Occipital lobe (tissue), 2 donors: ENCODE results near the gene ANKS1A. TPM values are rescaled to one million over a fixed set of nuclear protein-coding genes. Genes with fewer than 3 reads are reported as not detected.
"Not testable (repeated sequence)": the region's sequence is repeated elsewhere in the genome, so short reads cannot be mapped to it uniquely, and the experiment has no call there.

Experiments used
- DNase-seq: peaks from one replicate; lab custom pipeline; 2025; lab: John Stamatoyannopoulos, UW
- total RNA-seq: library from RNA; depleted of rRNA; stranded (reverse); fragments of >200 nt; gene quantifications from one replicate; pipeline ENCODE4 v1.2.3, GENCODE V29; 2014

Gene ANKS1A
- total RNA-seq, 1 donor from 2014 or later, result 11.4 TPM

DNA sequence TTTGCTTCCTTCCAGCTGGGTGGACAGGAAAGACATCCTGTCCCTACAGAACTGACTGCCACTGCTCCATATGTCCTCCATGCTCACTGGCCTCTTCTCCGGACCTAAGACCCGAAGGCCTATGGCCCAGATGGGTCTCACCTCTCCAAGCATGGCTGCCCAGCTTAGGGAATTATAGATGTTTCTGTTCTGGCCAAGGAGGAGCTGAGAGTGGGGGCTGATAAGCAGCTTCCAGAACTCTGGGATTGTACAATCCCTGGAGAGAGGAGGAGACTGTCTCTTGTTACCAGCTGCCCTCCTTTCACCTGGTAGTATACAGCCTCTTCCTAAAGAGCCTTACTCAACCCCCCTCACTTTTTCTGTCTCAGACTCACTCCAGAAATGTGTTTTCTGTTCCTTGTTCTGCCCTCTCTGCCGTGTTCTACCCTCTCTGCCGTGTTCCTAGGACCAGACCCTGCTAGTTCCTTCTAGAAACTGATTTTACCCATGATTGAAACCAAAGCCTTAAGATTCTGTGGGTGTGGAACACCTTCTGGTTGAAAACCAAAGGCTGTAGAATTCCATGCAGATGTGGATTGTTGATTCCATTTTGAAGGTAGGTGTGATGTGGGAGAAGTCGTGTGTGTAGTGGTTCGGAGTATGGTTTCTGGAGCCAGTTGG, 28.7 kb downstream of the ANKS1A start:
- DNase-seq, result no peak

DNA sequence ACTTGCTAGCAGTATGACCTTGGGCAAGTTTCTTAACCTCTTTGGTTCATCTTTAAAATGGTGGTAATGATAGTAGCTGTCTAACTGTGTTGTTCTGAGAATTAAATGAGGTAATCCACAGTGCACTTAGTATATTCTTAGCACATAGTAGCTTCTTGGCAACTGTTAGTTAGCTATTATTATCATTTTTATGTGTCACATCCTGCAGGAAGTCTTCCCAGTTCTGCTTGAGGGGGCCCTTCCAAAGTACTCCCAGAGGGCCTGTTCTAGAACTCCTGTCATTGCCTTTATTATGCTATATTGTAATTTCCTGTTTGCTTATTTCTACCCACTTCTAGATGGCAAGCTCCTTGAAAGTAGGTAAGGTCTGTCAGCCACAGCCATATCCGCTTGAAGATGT, 30.6 kb downstream of the ANKS1A start:
- no peak for DNase-seq

DNA sequence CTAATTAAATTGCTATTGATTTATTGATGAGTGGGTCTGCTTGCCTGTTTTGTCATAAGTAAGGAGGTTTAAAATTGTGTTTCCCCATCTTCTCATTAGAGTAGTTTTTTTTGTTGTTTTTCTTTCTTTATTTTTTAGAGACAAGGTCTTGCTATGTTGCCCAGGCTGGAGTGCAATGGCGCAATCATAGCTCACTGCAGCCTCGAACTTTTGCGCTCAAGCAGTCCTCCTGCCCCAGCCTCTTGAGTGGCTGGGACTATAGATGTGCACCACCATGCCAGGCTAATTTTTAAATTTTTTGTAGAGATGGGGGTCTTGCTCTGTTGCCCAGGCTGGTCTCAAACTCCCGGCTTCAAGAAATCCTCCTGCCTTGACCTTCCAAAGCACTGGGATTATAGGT, 31.0 kb downstream of the ANKS1A start:
- no peak for DNase-seq

DNA sequence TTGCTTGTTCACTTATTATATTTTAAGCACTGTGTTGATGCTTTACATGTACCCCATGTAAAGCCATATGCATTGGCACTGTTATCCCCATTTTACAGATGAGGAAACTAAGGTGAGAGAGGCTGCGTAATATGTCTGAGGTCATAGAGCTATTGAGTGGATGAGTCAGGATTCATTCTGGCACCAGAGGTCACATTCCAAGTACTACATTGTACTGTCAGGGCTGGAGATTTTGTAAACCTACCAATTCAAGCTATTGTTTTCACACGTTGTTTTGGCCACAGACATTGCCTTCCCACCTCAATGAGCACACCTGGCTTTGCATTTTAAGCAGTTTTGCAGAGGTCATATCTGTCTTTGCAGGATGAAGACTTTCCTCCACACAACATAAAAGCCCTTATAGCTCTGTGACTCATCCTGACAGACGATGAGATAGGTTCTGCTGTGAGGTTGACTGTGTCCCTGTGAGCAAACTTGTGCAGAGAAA, 33.2 kb downstream of the ANKS1A start:
- no peak for DNase-seq

DNA sequence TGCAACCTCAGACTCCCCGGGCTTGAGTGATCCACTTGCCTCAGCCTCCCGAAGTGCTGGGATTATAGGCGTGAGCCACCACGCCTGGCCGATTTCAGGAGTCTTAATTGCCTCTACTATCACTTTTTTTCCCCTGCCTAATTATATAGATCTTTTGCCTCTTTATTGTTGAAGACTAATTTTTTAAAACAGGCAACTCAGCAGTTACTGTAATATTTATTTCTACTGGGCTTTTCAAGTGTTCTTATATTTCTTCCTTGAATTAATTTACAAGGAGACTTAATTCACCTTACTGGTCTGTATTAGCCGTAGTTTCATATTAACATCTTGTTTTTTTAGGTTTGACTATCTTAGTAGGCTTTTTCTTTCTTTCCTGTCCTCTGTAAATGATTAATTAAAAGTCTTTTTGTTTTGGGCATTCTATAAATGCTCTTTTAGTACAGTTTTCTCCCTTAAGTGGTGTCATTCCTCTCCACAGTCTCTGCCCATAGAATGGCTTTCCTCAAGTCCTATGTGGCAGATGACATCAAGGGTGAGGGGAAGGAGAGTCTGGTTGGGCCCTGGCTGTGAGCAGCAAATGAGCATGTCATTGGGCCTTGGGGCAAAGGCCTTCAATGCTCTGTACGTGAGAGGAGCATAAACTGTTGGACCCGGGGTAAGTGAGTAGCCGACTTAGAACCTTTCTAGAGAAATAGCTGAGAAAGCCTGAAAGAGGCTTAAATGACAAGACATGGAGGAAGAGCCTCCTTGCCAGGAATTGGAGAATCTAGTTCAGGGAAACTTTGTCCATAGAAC, 36.0 kb downstream of the ANKS1A start:
- no peak for DNase-seq

DNA sequence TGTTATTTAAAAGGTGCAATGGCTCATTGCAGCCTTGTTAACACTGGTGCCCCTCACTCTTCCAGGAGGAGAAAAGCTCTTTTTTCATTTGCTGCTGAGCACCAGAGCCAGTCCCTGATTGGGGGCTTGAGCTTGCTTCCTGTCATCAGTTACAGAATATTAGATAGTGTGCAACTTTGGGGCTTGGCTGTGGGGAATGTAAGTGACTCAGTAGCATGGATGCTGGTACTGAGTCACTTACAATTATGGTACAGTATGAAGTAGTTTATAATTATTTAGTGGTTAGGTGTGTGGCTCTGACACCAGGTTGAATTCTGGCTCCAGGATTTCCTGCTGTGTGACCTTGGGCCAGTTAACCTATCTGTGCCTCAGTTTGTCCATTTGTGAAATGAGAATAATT, 37.6 kb downstream of the ANKS1A start:
- DNase-seq, result no peak

DNA sequence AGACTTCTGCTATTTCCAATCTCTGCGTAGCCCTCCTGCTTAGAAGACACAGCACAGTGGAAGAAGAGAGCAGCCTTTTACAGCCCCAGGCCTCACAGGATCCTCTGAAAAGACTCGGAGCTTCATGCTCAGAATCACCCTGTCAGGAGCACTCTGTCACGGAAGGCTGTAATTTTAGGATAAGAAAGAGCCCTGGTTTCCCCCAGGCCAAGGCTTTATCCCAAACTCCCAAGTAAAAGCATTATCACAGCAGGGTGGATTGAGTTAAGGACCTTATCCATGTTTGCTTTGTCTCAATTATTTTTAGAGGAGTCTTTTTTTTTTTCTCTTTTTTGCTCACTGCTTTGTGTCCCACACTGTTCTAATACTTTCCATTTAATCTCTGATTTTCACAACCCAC, 39.2 kb downstream of the ANKS1A start:
- DNase-seq, result no peak

DNA sequence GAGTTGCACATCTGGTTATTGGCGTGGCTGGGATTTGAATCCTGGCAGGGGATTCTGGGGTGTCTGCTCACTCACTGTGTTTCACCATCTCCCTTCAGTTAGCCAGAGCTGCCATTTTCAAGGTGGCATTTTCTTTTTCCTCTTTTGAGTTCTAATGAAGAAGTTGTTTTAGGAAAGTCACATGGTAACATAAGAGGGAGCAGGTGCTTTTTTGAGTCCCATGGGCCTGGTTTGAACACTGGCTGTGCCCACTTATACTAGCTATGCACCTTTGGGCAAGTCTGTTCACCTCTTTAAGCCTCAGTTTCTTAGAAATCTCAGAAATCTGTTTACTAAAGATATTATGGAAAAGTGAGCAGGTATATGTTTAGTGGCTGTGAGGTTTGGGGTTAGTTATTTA, 39.6 kb downstream of the ANKS1A start:
- no peak for DNase-seq

DNA sequence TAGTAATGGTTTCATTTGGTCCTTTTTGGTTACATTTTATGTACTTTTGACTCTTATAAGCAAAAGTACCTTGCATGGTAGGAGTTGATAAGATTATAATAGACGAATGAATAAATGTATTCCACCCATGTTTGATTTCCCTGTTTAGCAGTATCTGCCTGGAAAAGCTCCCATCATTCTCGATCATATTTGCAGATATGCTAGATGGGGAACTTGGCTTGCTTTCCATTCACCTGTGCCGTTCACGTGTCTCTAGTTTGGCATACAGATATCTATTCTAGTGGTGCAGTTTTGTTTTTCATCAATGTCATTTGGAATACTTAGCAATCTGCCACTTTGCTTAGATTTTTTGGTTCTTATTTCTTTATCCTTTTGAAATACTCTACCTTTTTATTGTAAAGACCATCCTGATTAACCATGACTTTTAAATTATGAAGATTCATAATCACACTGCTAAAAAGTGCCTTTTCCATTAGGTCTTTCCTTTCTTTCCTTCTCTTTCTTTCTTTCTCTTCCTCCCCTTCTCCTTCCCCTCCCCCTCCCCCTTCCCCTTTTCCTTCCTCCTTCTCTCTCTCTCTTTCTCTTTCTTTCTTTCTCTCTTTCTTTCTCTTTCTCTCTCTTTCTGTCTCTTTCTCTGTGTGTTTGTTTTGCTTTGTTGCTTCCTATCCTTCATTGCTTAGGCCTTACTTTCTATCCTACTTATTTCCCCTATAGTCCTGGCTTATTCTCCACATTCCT, 40.4 kb downstream of the ANKS1A start:
- DNase-seq, result no peak

DNA sequence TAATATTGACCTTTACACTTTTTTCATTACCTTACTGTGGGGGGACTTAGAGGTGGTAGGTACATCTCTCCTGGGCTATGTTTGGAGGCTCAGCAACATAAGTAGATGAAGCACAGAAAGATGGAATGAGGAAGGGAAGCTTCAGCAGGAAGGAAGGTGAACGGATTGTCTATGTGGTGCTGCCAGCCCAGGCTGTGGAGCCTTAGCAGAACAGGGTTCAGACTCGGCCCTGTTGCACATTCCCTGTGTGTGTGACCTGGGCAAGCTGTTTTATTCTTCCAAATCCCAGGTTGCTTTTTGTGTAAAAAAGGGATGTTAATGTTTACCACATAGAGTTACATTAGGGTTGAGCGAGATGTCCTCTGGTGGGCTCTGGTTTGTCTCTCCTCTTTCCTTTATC, 41.2 kb downstream of the ANKS1A start:
- DNase-seq, result no peak

DNA sequence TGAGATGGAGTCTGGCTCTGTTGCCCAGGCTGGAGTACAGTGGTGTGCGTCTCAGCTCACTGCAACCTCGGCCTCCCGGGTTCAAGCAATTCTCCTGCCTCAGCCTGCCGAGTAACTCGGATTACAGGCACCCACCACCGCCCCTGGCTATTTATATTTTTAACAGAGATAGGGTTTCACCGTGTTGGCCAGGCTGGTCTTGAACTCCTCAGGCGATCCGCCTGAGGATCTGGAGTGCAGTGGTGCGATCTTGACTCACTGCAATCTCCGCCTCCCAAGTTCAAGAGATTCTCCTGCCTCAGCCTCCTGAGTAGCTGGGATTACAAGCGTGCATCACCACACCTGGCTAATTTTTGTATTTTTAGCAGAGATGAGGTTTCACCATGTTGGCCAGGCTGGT, 43.1 kb downstream of the ANKS1A start:
- not testable (repeated sequence) for DNase-seq

DNA sequence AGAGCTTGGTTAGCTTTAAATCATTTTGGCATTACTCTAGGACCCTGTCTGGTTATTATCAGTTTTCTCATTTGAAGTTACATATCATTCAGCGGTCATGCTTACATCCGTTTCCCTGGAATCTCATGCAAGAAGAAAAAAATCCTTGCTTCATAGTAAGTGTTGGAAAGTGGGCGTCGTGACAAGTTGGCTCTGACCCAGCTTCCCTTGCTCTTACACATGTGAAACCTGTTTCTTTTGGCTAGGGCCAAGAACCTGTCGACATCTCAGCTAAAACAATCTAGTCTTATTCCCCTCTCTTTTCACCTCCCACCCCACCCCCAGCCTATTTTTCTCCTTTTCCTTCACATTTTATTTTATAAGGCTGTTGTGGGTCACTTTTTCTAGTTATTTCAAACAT, 45.5 kb downstream of the ANKS1A start:
- no peak for DNase-seq

DNA sequence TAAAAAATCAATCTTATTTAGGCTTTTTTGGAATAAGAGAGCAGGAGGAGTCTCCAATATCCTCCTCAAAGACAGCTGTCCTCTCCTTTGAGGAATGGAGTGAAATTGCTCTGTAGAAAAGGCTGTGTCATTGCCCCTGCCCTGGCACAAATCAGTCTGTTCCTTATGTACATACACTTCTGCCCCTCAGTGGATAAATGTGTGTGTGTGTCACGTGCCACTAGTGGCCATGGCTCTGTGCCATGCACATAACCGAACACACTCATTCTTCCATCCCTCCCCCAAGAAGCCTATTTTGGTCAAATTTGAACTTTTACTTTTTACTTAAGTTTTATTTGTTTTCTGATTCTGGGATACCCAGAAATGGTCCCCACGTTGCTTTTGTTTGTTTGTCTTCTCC, 49.2 kb downstream of the ANKS1A start:
- no peak for DNase-seq

DNA sequence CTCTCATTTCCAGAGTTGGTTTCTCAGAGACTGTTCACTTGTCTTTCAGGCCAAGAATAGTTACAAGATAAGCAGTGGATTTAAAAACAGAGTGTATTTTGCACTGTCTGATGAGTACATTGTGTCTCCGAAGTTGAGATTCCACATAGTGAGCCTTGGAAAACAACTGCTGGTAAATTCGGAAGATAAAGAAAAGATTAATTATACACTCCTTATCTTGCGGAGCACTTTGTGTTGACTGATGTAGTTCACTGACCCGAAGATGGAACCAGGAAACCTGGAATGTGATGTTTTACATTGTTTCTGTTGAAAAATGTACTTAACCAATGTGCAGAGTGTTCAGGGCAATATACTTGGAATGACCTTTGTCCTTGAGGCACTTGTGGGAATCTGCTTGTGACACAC, 51.0 kb downstream of the ANKS1A start:
- DNase-seq, result no peak

DNA sequence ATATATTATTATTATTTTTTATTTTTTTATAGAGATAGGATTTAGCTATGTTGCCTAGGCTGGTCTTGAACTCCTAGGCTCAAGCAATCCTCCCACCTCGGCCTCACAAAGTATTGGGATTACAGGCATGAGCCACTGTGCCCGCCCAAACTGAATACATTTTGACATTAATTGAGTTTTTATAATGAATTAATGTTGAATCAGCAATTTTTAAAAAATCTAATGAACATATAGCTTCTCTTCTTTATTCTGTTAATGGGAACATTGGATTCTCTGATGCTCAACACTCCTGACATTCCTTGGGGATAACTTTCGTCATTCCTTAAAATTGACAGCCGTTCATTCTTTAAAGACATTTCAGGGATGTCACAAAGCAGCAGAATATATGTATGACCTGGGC, 52.4 kb downstream of the ANKS1A start:
- DNase-seq, result no peak

DNA sequence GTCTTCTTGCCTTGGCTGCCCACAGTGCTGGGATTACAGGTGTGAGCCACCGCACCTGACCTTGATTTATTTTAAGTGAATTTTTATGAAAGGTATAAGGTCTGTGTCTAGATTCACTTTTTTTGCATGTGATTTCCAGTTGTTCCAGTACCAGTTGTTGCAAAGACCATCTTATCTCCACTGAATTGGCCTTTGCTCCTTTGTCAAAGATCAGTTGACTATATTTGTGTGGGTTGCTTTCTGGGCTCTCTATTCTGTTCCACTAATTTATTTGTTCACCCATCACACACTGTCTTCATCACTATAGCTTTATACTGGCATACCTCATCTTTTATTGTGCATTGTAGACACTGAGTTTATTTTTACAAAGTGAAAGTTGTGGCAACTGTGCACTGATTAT, 56.3 kb downstream of the ANKS1A start:
- no peak for DNase-seq

DNA sequence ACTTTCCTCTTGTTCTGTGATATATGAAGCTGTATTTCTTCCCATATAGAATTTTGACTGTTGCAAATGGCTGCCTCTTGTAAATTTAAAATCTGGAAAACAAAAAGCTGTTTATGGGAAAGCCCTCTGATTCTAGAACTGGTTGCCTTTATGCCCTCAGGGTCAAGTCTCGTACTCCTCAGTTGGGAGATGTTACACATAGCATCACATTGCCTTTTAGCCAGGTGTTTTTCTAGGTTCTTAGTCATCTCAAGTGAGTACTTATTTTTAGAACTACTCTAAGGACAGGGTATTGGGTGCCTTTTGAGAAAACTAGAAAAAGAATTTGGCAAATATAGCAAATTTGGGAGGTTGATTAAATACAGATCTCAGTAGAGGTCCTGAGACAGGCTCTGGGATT, 58.5 kb downstream of the ANKS1A start:
- DNase-seq, result no peak

DNA sequence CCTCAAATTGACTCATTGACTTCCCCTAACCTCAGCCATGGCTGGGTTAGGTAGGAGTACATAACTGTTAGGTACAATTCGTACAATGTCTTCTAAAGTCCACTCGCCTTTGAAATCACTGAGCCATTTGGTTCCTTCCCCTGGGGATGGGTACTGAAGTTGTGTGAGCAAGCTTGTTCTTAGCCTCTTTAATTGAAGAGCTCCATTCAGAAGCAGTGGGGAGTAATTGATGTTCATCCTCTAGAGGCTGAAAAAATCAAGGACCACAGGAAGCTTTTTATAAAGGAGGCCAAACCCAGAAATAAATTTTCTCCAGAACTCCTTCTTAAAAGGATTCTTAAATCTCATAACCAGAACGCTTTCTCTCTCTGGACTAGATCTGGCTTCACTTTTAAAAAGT, 60.6 kb downstream of the ANKS1A start:
- no peak for DNase-seq

DNA sequence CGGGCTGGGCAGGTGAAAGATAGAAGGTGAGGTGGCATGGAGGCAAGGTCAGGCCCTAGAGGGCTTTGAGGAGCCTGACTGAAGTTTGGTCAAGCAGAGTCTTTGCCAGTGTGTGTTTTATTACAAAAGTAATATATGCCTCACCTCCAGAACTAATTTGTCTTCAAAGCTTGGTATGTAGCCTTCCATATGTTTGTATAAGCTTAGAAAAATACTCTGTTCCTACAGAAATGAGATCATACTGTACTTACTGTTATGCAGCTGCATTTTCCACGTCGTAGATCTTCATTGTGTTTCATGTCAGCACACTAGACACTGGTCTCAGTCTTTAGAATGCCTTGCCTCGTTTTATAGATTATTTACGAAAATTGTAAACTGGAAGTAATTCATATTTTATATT, 61.8 kb downstream of the ANKS1A start:
- no peak for DNase-seq

DNA sequence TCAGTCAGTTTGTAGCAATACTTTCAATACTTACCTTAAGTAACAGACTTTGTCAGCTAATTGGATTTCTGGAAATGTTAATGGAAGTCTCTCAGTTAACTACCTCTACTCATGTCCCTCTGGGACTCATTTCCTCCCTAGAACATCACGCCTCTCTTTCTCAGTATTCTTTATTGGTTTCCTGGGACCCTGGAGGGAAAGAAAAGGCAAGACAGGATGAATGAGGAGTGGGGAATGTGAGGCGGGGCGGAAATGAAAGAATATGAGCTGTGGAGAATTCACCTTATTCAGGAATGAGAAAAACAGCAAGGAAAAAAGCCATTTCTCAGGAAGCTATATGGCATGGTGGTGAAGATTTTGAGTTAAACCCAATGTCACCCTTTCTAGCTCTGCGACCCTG, 62.7 kb downstream of the ANKS1A start:
- no peak for DNase-seq

DNA sequence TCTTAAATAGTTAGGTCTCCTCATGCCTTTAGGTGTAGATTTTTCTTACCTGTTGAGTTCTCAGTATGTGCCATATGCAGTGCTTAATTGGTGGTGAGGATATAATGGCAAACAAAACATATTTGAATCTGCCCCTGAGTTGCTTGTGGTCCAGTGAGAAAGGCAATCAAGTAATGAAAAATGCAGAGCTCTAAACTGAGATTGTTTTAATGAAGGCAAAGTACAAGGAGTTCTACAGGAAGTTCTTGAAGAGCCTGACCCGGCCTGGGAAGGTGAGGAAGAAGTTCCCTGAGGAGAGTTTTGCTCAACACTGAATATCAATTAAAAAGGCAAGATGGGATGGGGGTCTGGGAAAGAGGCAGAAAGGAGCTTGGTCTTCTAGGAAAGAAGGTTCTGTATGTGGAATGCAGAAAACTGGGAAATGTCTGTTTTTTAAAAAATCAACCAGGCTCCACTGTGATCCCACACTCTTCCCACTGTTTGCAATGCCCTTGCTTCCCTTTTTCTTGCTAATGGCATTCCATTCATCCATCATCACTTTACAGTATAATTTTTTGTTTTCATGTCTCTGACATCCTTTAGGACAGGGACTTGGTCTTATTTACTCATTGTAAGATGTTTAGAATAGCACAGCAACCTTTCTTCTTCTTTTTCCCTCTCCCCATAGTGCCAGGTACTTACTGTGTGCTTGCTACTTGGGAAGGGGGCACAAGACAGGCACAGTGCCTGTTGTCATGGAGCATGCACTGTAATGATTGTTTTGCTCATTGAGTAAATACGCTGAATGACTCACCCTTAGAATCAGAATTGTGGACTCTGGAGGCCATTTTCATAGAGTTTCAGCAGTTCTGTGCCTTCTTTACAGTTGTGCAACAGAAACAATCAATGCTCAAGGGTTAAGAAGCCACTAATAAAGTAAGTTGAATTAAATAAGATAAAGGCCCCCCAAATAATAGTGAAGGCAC, 64.3 kb downstream of the ANKS1A start:
- DNase-seq, result no peak
